Testis (tissue), 2 donors: ENCODE results near the gene VPS72.

ENCODE experiments used
- CTCF ChIP-seq, 3 experiments: fragments of 450-650 bp in 2 of 3; fragments of 200-600 bp in 1 of 3; sonication (generic) in 1 of 3; IDR thresholded peaks; one replicate each; pipeline ENCODE4 v1.5.1; 2016 to 2019; ENCODE audit warnings: antibody characterized with exemption in 3 of 3, mild to moderate bottlenecking in 2 of 3, moderate library complexity in 1 of 3
- POLR2A ChIP-seq: fragments of 450-650 bp; IDR thresholded peaks from one replicate; pipeline ENCODE4 v1.6.1; 2017; ENCODE audit warnings: antibody characterized with exemption, mild to moderate bottlenecking, moderate library complexity

GRCh38 chr1:151176514-151177045 lies 13.4 kb downstream of the VPS72 start:
- TF ChIP-seq POLR2A = no peak
- TF ChIP-seq CTCF (IDR thresholded peaks at IDR 0.05) = no peak
